Smooth muscle cell (in vitro differentiated cells): Measurements from ENCODE around the gene SLC1A4. TPM values are rescaled to one million over a fixed set of nuclear protein-coding genes. Genes with fewer than 3 reads are reported as not detected.
A peak's percentile ranks its signal among the peaks of the same experiment; 100 is the strongest.

Experiments used
- DNase-seq: peaks from one replicate; lab custom pipeline; 2025; ENCODE audit not compliant: unreplicated experiment; lab: John Stamatoyannopoulos, UW
- H2AFZ ChIP-seq: fragments of 200-600 bp; sonication (generic); 2 replicates; pipeline ENCODE4 v1.6.0; 2016; ENCODE audit warnings: antibody characterized with exemption, low read depth, mild to moderate bottlenecking
- H3F3A ChIP-seq: fragments of 200-600 bp; sonication (generic); 2 replicates; pipeline ENCODE4 v1.6.0; 2017; ENCODE audit warnings: antibody characterized with exemption, low read depth
- H3K27ac ChIP-seq: fragments of 200-600 bp; sonication (generic); 2 replicates; pipeline ENCODE4 v1.5.1; 2016; ENCODE audit warnings: low read depth, mild to moderate bottlenecking
- H3K27me3 ChIP-seq: fragments of 200-600 bp; sonication (generic); 2 replicates; pipeline ENCODE4 v1.6.1; 2016; ENCODE audit warnings: low read depth, mild to moderate bottlenecking
- H3K36me3 ChIP-seq: fragments of 200-600 bp; sonication (generic); 2 replicates; pipeline ENCODE4 v1.5.1; 2016; ENCODE audit warnings: low read depth
- H3K4me1 ChIP-seq: fragments of 200-600 bp; sonication (generic); 2 replicates; pipeline ENCODE4 v1.5.1; 2016; ENCODE audit warnings: low read depth
- H3K4me2 ChIP-seq: fragments of 200-600 bp; sonication (generic); 2 replicates; pipeline ENCODE4 v1.6.0; 2016; ENCODE audit warnings: mild to moderate bottlenecking
- H3K4me3 ChIP-seq: fragments of 200-600 bp; sonication (generic); 2 replicates; pipeline ENCODE4 v1.5.1; 2016; ENCODE audit warnings: mild to moderate bottlenecking
- H3K79me2 ChIP-seq: fragments of 200-600 bp; sonication (generic); 2 replicates; pipeline ENCODE4 v1.6.0; 2016; ENCODE audit warnings: low read depth, mild to moderate bottlenecking
- H3K9ac ChIP-seq: fragments of 200-600 bp; sonication (generic); 2 replicates; pipeline ENCODE4 v1.6.0; 2016; ENCODE audit warnings: low read depth
- H3K9me3 ChIP-seq: fragments of 200-600 bp; sonication (generic); replicated peaks from 2 replicates; pipeline ENCODE4 v1.5.1; 2016; ENCODE audit warnings: low read depth
- H4K20me1 ChIP-seq: fragments of 200-600 bp; sonication (generic); 2 replicates; pipeline ENCODE4 v1.6.0; 2016; ENCODE audit warnings: low read depth
- WGBS: methylation state at CpG from one replicate; pipeline ENCODE4 v1.1.7; 2016; ENCODE audit warnings: low lambda C conversion rate; 5-methylcytosine and 5-hydroxymethylcytosine counted together
- polyA plus RNA-seq: library from polyadenylated mRNA; unstranded; fragments of >200 nt; fragmentation: Nextera tagmentation; extraction: Ambion mirVana; gene quantifications from 2 replicates; pipeline ENCODE4 v1.2.1, GENCODE V29; 2016
- total RNA-seq: library from RNA; depleted of rRNA; stranded (reverse); fragments of >200 nt; gene quantifications from 2 replicates; pipeline ENCODE4 v1.2.3, GENCODE V29; 2014
- TF ChIP-seq, protein P1 (sequence below): fragments of 200-600 bp; sonication (generic); IDR thresholded peaks from 2 replicates; pipeline ENCODE4 v1.5.1; 2017; ENCODE audit warnings: borderline replicate concordance, mild to moderate bottlenecking, antibody characterized with exemption; ENCODE audit not compliant: insufficient read depth, poor library complexity, severe bottlenecking

The SLC1A4 gene
- total and polyA plus RNA-seq, 2 experiments from 2014 or later = 14.2 to 16.9 TPM

- WGBS = 73% methylated on average over 8 of the region's 8 CpGs
- no peaks in the 10 kb centered on the region for H3K36me3 ChIP-seq
- H3K79me2 ChIP-seq = no peaks in the 10 kb centered on the region
- H2AFZ ChIP-seq = no peak overlapping the region
- no peaks in the 10 kb centered on the region for H3K9me3 ChIP-seq
- no peaks in the 10 kb centered on the region for H3K27me3 ChIP-seq
- H3K4me3 ChIP-seq = no peak overlapping the region
- DNase-seq = no peak
- peaks cover 8% of the 10 kb centered on the region for H3F3A ChIP-seq
- TF ChIP-seq, protein P1, sequence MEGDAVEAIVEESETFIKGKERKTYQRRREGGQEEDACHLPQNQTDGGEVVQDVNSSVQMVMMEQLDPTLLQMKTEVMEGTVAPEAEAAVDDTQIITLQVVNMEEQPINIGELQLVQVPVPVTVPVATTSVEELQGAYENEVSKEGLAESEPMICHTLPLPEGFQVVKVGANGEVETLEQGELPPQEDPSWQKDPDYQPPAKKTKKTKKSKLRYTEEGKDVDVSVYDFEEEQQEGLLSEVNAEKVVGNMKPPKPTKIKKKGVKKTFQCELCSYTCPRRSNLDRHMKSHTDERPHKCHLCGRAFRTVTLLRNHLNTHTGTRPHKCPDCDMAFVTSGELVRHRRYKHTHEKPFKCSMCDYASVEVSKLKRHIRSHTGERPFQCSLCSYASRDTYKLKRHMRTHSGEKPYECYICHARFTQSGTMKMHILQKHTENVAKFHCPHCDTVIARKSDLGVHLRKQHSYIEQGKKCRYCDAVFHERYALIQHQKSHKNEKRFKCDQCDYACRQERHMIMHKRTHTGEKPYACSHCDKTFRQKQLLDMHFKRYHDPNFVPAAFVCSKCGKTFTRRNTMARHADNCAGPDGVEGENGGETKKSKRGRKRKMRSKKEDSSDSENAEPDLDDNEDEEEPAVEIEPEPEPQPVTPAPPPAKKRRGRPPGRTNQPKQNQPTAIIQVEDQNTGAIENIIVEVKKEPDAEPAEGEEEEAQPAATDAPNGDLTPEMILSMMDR = no peak
- peak overlapping the region; percentile 21 for H3K4me2 ChIP-seq
- H4K20me1 ChIP-seq = no peaks in the 10 kb centered on the region
- peaks cover 6% of the 10 kb centered on the region for H3K4me1 ChIP-seq
- H3K27ac ChIP-seq = no peak overlapping the region
- no peak overlapping the region for H3K9ac ChIP-seq
Observed at GRCh38 chr2:65027616-65028244, 38.5 kb downstream of the SLC1A4 start.

GRCh38 chr2:65030476-65031332 lies 41.5 kb downstream of the SLC1A4 start:
- H3K27ac ChIP-seq = no peak overlapping the region
- H3K36me3 ChIP-seq = no peaks in the 10 kb centered on the region
- no peaks in the 10 kb centered on the region for H3K27me3 ChIP-seq
- H3K4me2 ChIP-seq = no peak overlapping the region
- H3K9ac ChIP-seq = no peak overlapping the region
- H3K4me1 ChIP-seq = peaks cover 6% of the 10 kb centered on the region
- no peaks in the 10 kb centered on the region for H3K79me2 ChIP-seq
- TF ChIP-seq, protein P1 = no peak
- H3K9me3 ChIP-seq = no peaks in the 10 kb centered on the region
- no peak overlapping the region for H3K4me3 ChIP-seq
- DNase-seq = no peak
- H3F3A ChIP-seq = no peaks in the 10 kb centered on the region
- no peak overlapping the region for H2AFZ ChIP-seq
- WGBS = 78% methylated on average over 11 of the region's 11 CpGs
- H4K20me1 ChIP-seq = no peaks in the 10 kb centered on the region

GRCh38 chr2:65031341-65032018 lies 42.3 kb downstream of the SLC1A4 start:
- no peaks in the 10 kb centered on the region for H3K79me2 ChIP-seq
- peaks cover 6% of the 10 kb centered on the region for H3K4me1 ChIP-seq
- TF ChIP-seq, protein P1 = no peak
- DNase-seq = no peak
- 58% methylated on average over 8 of the region's 8 CpGs for WGBS
- H3K4me3 ChIP-seq = no peak overlapping the region
- H3F3A ChIP-seq = no peaks in the 10 kb centered on the region
- H2AFZ ChIP-seq = no peak overlapping the region
- no peaks in the 10 kb centered on the region for H3K36me3 ChIP-seq
- no peaks in the 10 kb centered on the region for H3K9me3 ChIP-seq
- no peak overlapping the region for H3K9ac ChIP-seq
- no peak overlapping the region for H3K27ac ChIP-seq
- H3K27me3 ChIP-seq = no peaks in the 10 kb centered on the region
- H4K20me1 ChIP-seq = no peaks in the 10 kb centered on the region
- H3K4me2 ChIP-seq = no peak overlapping the region
